Activated CD8-positive, alpha-beta memory T cell treated with anti-CD3 and anti-CD28 coated beads for 36 hours (primary cell): ENCODE measurements around the gene SRGAP3. TPM values are rescaled to one million over a fixed set of nuclear protein-coding genes. Genes with fewer than 3 reads are reported as not detected.
"Not testable (repeated sequence)": the region's sequence is repeated elsewhere in the genome, so short reads cannot be mapped to it uniquely, and the experiment has no call there.

Experiments used
- CTCF ChIA-PET: fragments of 350-600 bp; sonication (Branson Sonifier 250); formaldehyde crosslinking; loops from one replicate; lab custom pipeline; 2021; ENCODE audit warnings: antibody characterized with exemption; lab: Charles Lee
- POLR2A ChIA-PET: fragments of 350-600 bp; sonication (Branson Sonifier 250); formaldehyde crosslinking; loops from one replicate; lab custom pipeline; 2021; ENCODE audit warnings: antibody characterized with exemption; lab: Charles Lee
- total RNA-seq, 2 experiments: library from RNA; stranded (reverse); gene quantifications; one replicate each; pipeline ENCODE4 v1.2.3, GENCODE V29; 2021

The SRGAP3 gene
- under 1 TPM; 0.11 to 0.99 TPM for total RNA-seq

DNA sequence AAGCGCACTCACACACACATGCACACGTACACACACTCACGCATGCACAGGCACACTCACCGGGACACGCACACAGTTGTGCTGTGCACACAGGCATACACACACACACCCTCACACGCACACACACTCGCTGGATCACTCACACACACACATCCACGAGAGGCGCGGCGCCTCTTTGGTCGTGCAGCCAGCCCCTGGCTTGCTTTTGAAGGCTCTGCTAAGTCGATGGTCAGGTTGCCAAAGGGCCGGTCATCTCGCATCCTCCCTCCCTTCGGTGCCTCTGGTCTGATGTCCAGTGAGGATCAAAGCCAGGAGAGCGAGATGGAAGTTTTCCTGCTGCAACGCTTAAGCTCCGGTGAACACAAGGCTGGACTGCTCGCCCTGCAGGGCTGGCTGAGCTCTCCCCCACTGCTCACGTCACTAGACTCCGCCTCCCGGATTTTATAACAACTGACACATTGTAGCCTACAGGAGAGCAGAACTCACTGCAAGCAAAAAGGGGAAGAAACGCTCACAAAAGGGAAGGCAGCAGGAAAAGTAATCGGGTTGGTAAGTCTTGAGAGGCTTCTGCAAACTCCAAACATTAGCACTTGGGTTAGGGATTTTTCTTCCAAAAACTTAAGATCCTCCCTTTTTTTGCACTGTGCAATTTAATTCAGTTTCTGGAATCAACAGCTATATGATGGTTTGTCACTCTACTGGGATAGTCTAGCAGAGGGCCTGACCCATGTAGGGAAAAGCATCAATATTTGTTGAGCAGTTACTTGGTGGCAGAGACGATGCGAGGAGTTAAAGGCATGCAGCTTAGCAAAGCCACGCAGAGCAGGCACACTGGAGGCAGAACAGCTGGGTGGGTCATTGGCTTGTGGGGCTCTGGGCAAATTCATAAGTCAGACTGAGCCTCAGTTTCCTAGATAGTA is at the start of gene SRGAP3:
SRGAP3 (minus strand) TSS at position 374 of the 920 bp plus-strand sequence. CDS start 695 bp downstream, outside the sequence.
- ChIA-PET CTCF (interaction anchor here (1.5 kb wide), 1 partner anchor 24 kb away, joined by 3 read pairs; no protein-coding TSS in a partner anchor), POLR2A (no interaction called here)

DNA sequence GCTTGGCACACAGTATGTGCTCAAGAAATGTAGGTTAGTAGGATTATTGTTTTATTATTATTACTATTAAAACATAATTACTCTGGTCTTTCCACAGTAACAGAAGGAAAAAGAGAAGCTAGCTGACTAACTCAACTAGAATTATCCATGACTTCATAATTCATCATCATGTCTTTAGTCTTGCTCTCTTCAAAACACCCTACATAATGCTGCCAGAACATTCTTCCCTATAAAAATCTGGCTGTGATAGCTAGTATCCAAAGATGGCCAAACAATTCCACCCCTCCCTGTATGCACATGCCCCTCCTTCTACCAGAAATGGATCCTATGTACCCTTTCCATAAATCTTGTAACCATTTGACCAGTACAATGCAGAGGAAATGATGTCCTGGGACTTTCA is 48.8 kb upstream of the SRGAP3 start:
- CTCF ChIA-PET, result no interaction called here

DNA sequence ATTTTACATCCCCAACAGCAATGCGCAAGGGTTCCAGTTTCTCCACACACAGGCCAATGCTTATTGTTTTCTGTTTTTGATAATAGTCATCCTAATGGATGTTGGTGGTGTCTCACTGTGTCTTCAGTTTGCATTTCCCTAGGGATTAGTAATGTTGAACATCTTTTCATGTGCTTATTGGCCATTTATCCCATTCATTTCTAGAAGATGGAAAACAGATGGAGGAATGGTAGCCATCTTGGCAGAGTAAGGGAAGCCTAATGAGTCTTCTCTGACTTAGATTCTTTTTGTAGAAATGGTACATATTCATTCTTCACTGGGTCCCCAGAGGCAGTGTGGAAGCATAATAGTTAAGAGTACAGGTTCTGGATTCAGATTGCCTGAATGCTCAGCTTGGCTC is 46.8 kb upstream of the SRGAP3 start:
- CTCF ChIA-PET, result no interaction called here
- POLR2A ChIA-PET, result no interaction called here

More for the DNA sequence above, 48.8 kb upstream of the SRGAP3 start:
- POLR2A ChIA-PET, result no interaction called here

DNA sequence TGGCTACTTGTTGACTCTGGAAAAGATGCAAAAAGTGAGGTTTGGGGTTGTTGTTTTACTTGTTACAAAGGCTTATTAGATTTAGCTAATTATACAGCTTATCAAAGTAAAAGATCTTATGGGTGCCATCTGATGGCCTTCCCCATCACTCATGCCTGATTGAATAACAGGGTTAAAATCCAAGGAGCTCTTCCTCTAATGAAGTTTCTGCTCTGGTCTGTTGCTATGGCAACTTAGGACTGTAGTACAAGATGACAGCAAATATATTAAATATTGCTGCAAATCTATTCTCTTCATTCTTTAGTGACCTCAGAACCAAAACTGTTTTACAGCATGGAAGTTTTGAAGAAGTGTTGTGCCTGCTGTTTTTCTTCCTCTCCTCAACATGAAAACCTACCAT is 45.6 kb upstream of the SRGAP3 start:
- ChIA-PET POLR2A (no interaction called here), CTCF (no interaction called here)

GRCh38 chr3:9293953-9294352 is 44.5 kb upstream of the SRGAP3 start:
- POLR2A ChIA-PET, CTCF ChIA-PET: not testable (repeated sequence)

GRCh38 chr3:9293076-9293475 is 43.6 kb upstream of the SRGAP3 start:
- ChIA-PET POLR2A (no interaction called here), CTCF (no interaction called here)

GRCh38 chr3:9292516-9292915 is 43.1 kb upstream of the SRGAP3 start:
- ChIA-PET CTCF (no interaction called here), POLR2A (no interaction called here)

DNA sequence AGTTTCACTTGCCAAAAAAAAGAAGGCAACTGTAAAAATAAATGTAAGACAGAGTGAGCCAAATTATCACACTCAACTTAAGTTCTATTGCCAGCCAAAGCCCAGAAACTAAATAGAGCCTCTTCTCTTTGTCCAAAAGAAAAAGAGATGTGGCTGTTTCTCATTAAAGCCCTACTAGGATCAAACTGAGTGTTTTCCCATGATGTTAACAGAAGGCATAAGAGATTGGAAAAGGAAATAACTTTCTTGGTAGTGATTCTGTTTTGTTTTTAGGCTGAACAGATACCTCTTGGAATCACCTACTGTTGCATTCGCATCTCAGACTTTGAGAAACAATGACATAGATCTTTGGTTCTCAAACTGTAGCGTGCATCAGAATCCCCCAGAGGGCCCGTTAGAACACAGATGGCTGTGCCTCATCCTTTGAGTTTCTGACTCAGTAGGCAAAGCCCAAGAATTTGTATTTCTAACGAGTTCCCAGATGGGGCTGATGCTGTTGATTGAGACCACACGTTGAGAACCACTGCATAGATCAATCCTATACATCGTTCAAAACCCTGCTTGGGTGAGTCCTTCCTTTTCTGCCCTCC is 42.5 kb upstream of the SRGAP3 start:
- ChIA-PET POLR2A (no interaction called here), CTCF (no interaction called here)

DNA sequence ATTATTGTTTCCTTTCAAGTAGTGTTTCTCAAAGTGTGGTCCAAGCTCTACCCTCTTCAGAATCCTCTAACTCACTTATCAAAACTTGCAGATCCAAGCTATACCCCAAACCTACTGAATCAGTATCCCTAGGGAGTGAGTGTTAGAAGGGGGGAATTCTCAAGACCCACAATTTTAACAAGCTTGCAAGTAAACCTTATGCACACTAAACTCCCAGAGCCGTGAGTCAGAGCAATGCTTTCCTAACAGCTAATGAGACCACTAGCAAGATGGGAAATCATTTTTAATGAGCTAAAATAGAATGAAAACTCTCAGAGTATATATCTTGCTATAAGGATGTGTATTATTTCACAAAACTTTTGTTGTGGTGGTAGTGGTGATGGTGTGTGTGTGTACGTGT is 41.1 kb upstream of the SRGAP3 start:
- POLR2A ChIA-PET, result no interaction called here
- CTCF ChIA-PET, result interaction anchor here (1.4 kb wide), 1 partner anchor 10 kb away, joined by 3 read pairs; no protein-coding TSS in a partner anchor

GRCh38 chr3:9281533-9281932 is 32.1 kb upstream of the SRGAP3 start:
- CTCF ChIA-PET, result not testable (repeated sequence)

GRCh38 chr3:9280451-9281219 is 31.2 kb upstream of the SRGAP3 start:
- POLR2A ChIA-PET, result no interaction called here

More at GRCh38 chr3:9281533-9281932, 32.1 kb upstream of the SRGAP3 start:
- POLR2A ChIA-PET, result not testable (repeated sequence)

DNA sequence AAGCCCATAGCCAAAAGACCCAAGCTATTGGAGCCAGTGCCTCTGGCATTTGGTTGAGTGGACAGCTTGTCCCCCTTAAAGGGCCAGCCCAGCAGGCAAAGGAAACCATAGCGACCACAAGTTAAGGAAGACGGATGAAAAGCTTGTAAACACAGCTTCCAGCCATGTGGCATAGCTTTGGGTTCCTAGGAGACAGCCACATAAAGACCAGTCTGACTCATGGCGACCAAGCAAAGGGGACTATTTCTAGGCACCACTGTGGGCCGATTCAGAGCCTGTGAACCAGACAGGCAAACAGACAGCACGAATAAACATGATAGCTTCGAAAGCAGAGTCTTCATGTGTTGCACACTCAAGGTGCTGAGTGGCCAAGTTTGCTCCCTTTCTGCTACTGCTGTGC is 30.5 kb upstream of the SRGAP3 start:
- ChIA-PET POLR2A (no interaction called here), CTCF (interaction anchor here (0.6 to 0.9 kb wide), 2 partner anchors 10 to 25 kb away, joined by 3 read pairs; no protein-coding TSS in a partner anchor)

More at GRCh38 chr3:9280451-9281219, 31.2 kb upstream of the SRGAP3 start:
- CTCF ChIA-PET, result interaction anchor here (0.9 kb wide), 1 partner anchor 9 kb away, joined by 3 read pairs; no protein-coding TSS in a partner anchor

- CTCF ChIA-PET, result no interaction called here
- POLR2A ChIA-PET, result no interaction called here
Measured at GRCh38 chr3:9278498-9278897, 29.1 kb upstream of the SRGAP3 start.

DNA sequence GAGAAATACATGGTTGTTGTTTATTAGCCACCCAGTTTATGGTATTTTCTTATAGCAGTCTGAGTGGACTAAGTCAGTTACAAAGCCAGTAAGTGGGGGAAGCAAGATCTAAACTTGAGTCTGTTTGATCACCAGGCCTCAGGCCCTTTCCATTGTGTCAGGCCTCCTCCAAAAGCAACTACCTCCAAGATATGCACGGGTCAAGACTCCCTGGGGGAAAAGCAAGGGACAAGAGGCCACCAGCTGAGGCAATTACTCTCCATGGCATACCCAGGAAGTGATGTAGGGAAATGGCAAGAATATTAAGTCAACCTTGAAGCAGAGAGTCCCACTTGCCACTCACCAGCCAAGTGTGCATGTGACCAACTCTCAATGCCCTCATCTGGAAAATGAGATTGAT is 28.6 kb upstream of the SRGAP3 start:
- CTCF ChIA-PET, result no interaction called here
- POLR2A ChIA-PET, result no interaction called here

DNA sequence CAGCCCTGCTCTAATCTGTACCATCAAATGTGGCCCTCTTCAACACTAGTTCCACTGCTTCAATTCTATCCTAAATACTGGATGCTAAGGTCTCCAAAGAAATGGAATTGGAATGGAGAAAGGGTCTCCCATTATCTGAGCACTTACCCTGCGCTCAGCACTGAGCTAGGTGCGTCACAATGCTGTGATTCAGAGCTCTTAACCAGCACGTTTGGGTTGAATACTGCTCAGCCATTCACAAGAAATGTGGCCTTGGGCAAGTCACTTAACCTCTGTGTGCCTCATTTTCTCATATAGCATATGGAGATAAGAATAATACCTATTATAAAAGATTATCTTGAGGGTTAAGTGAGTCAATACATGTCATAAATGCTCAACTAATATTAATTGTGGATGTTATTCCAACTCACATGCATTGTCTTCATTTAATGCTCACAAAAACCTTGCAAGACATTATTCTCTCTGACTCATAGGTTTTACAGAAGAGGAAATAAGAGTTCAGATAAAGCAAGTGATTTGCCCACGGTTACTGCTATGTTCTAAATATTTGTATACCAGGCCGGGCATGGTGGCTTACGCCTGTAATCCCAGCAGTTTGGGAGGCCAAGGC is 27.4 kb upstream of the SRGAP3 start:
- POLR2A ChIA-PET, result no interaction called here
- CTCF ChIA-PET, result no interaction called here

GRCh38 chr3:9271903-9272302 is 22.5 kb upstream of the SRGAP3 start:
- CTCF ChIA-PET, result no interaction called here

DNA sequence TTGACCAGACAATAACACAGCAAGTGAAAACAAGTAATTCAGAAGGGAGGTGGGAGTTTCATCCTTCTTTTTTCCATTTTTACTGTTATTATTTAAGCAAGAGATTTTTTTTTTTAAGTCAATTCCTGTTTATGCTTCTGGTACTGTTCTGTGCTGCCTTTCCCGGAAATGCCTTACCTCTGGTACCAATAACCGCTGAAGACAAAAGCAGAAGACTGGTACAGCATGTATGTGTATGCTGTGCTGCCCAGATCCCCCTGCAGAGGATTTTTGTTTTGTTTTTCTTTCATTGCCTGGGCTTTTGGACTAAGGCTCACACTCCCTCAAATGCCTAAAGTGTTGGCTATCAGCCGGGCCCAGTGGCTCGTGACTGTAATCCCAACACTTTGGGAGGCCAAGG is 21.3 kb upstream of the SRGAP3 start:
- CTCF ChIA-PET, result no interaction called here

More at GRCh38 chr3:9271903-9272302, 22.5 kb upstream of the SRGAP3 start:
- POLR2A ChIA-PET, result no interaction called here

DNA sequence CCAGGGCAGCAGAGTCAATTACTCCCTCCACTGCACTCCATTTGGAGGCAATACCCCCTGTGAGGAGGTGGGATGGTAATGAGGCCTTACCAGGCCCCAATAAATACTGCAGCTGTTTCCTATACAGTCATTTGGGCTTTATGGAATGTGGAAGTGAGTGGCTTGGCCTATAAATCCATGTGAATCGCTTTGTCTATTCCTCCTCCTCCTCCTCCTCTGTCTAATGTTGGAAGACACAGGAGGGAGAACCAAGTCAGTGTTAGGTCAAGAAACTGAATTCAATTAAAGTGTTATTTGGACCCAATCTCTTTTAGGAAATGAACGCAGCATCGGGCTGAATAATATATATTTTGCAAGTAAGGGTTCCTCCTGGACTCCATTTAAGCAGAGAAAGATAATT is 17.3 kb upstream of the SRGAP3 start:
- CTCF ChIA-PET, result no interaction called here
- POLR2A ChIA-PET, result no interaction called here

More for the DNA sequence above, 21.3 kb upstream of the SRGAP3 start:
- POLR2A ChIA-PET, result no interaction called here

DNA sequence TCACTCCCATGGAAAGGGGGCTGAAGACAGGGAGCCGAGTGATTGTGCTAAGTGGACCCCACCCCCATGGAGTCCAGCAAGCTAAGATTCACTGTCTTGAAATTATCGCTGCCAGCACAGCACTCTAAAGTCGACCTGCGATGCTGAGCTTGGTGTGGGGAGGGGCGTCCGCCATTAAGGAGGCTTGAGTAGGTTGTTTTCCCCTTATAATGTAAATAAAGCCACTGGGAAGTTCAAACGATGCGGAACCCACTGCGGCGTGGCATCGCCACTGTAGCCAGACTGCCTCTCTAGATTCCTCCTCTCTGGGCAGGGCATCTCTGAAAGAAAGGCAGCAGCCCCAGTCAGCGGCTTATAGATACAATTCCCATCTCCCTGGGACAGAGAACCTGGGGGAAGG is 10.9 kb upstream of the SRGAP3 start:
- POLR2A ChIA-PET, result no interaction called here
- CTCF ChIA-PET, result interaction anchor here (1.0 kb wide), 1 partner anchor 42 kb away, joined by 4 read pairs; no protein-coding TSS in a partner anchor
